WTC11 (cell line): ENCODE results near the gene NCS1. TPM values are rescaled to one million over a fixed set of nuclear protein-coding genes. Genes with fewer than 3 reads are reported as not detected.

Source experiments
- ATAC-seq: fragments of 200-7000 bp; cut with Tn5 transposase; 2 replicates; pipeline ENCODE4 v1.10.0; 2021; ENCODE audit warnings: mild to moderate bottlenecking, moderate library complexity
- CTCF ChIA-PET: fragments of 300-600 bp; sonication (Branson Sonifier 250); formaldehyde crosslinking; loops from one replicate; lab custom pipeline; 2021; ENCODE audit warnings: antibody characterized with exemption; lab: Charles Lee
- POLR2A ChIA-PET: fragments of 350-600 bp; sonication (Branson Sonifier 250); formaldehyde crosslinking; loops from one replicate; lab custom pipeline; 2021; ENCODE audit warnings: antibody characterized with exemption; lab: Charles Lee
- DNase-seq: peaks from one replicate; pipeline ENCODE4 v3.0.0; 2021; ENCODE audit warnings: low spot score
- H3K27ac Mint-ChIP-seq: 2 replicates; pipeline ENCODE4 v1.8.0; 2021; ENCODE audit warnings: mixed read lengths
- H3K27me3 Mint-ChIP-seq: 2 replicates; pipeline ENCODE4 v1.8.0; 2021; ENCODE audit warnings: low read depth, mild to moderate bottlenecking, moderate library complexity, mixed read lengths
- H3K36me3 Mint-ChIP-seq: 2 replicates; pipeline ENCODE4 v1.8.0; 2021; ENCODE audit warnings: mixed read lengths
- H3K4me1 Mint-ChIP-seq: 2 replicates; pipeline ENCODE4 v1.8.0; 2022; ENCODE audit warnings: mixed read lengths
- H3K4me3 Mint-ChIP-seq: 2 replicates; pipeline ENCODE4 v1.8.0; 2021; ENCODE audit warnings: mild to moderate bottlenecking, moderate library complexity, mixed read lengths
- H3K9me3 Mint-ChIP-seq: 2 replicates; pipeline ENCODE4 v1.8.0; 2021; ENCODE audit warnings: mixed read lengths
- CBFB ChIP-seq: sonication (generic); formaldehyde crosslinking; IDR thresholded peaks from 2 replicates; pipeline ENCODE4 v1.8.1; 2022; ENCODE audit warnings: mild to moderate bottlenecking, low read depth, missing genetic modification reagents
- ESRRA ChIP-seq: sonication (generic); formaldehyde crosslinking; IDR thresholded peaks from 2 replicates; pipeline ENCODE4 v1.8.1; 2022; ENCODE audit warnings: mild to moderate bottlenecking, missing genetic modification reagents, borderline replicate concordance
- FOXP1 ChIP-seq: sonication (generic); formaldehyde crosslinking; IDR thresholded peaks from 2 replicates; pipeline ENCODE4 v1.8.0; 2022; ENCODE audit warnings: missing genetic modification reagents, mild to moderate bottlenecking, moderate library complexity, borderline replicate concordance
- KAT7 ChIP-seq: sonication (generic); formaldehyde crosslinking; IDR thresholded peaks from 2 replicates; pipeline ENCODE4 v1.8.1; 2023; ENCODE audit warnings: missing genetic modification reagents, mild to moderate bottlenecking, borderline replicate concordance
- SP1 ChIP-seq: sonication (generic); formaldehyde crosslinking; conservative IDR thresholded peaks from 2 replicates; pipeline ENCODE4 v1.8.1; 2022; ENCODE audit warnings: missing genetic modification reagents
- TCF7 ChIP-seq: sonication (generic); formaldehyde crosslinking; IDR thresholded peaks from 2 replicates; pipeline ENCODE4 v1.8.0; 2022; ENCODE audit warnings: mild to moderate bottlenecking, low read depth, missing genetic modification reagents, moderate library complexity
- total RNA-seq: library from RNA; stranded (reverse); gene quantifications from 3 replicates; pipeline ENCODE4 v1.2.3, GENCODE V29; 2021
- TF ChIP-seq, protein P1 (sequence below): sonication (generic); formaldehyde crosslinking; IDR thresholded peaks from 2 replicates; pipeline ENCODE4 v1.8.0; 2022; ENCODE audit warnings: missing genetic modification reagents
- TF ChIP-seq, protein P2 (sequence below): sonication (generic); formaldehyde crosslinking; IDR thresholded peaks from 2 replicates; pipeline ENCODE4 v1.8.1; 2022; ENCODE audit warnings: low read depth, missing genetic modification reagents, borderline replicate concordance
- TF ChIP-seq, protein P3 (sequence below): sonication (generic); formaldehyde crosslinking; IDR thresholded peaks from 2 replicates; pipeline ENCODE4 v1.8.0; 2022; ENCODE audit warnings: mild to moderate bottlenecking, missing genetic modification reagents
- TF ChIP-seq, protein P4 (sequence below): sonication (generic); formaldehyde crosslinking; IDR thresholded peaks from 2 replicates; pipeline ENCODE4 v1.8.1; 2022; ENCODE audit warnings: missing genetic modification reagents, borderline replicate concordance
- TF ChIP-seq, protein P5 (sequence below): sonication (generic); formaldehyde crosslinking; conservative IDR thresholded peaks from 2 replicates; pipeline ENCODE4 v1.8.1; 2022; ENCODE audit warnings: mild to moderate bottlenecking, missing genetic modification reagents
- TF ChIP-seq, protein P6 (sequence below): sonication (generic); formaldehyde crosslinking; IDR thresholded peaks from 2 replicates; pipeline ENCODE4 v1.8.1; 2022; ENCODE audit warnings: low read depth, mild to moderate bottlenecking, moderate library complexity, missing genetic modification reagents, borderline replicate concordance
- TF ChIP-seq, protein P7 (sequence below): sonication (generic); formaldehyde crosslinking; IDR thresholded peaks from 2 replicates; pipeline ENCODE4 v1.8.1; 2023; ENCODE audit warnings: mild to moderate bottlenecking, missing genetic modification reagents

The NCS1 gene
- total RNA-seq, 1 experiment from 2014 or later = 32.4 TPM

DNA sequence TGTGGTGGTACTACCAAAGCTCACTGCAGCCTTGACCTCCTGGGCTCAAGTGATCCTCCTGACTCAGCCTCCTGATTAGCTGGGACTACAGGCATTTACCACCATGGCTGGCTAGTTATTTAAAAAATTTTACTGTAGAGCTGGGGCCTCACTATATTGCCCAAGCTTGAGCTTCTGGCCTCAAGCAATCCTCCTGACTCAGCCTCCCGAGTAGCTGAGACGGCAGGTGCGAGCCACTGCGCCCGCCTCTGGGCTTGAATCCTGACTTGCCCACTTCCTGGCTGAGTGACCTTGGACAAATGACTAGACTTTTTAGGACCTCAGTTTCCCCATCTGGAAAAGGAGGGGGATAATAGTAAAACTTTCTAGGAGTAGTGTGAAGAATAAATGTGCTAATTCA lies 32.1 kb downstream of the NCS1 start:
- Mint-ChIP-seq H3K4me1 (peaks cover 27% of the 10 kb centered on the region), H3K27ac (no peak overlapping the region), H3K9me3 (no peaks in the 10 kb centered on the region), H3K27me3 (no peaks in the 10 kb centered on the region; the same call in 1 of the 2 replicates), H3K4me3 (no peak overlapping the region), H3K36me3 (no peaks in the 10 kb centered on the region)
- no peak for TF ChIP-seq SP1 (CRISPR knock-in tag)
- no peak for TF ChIP-seq CBFB
- TF ChIP-seq, protein P1, sequence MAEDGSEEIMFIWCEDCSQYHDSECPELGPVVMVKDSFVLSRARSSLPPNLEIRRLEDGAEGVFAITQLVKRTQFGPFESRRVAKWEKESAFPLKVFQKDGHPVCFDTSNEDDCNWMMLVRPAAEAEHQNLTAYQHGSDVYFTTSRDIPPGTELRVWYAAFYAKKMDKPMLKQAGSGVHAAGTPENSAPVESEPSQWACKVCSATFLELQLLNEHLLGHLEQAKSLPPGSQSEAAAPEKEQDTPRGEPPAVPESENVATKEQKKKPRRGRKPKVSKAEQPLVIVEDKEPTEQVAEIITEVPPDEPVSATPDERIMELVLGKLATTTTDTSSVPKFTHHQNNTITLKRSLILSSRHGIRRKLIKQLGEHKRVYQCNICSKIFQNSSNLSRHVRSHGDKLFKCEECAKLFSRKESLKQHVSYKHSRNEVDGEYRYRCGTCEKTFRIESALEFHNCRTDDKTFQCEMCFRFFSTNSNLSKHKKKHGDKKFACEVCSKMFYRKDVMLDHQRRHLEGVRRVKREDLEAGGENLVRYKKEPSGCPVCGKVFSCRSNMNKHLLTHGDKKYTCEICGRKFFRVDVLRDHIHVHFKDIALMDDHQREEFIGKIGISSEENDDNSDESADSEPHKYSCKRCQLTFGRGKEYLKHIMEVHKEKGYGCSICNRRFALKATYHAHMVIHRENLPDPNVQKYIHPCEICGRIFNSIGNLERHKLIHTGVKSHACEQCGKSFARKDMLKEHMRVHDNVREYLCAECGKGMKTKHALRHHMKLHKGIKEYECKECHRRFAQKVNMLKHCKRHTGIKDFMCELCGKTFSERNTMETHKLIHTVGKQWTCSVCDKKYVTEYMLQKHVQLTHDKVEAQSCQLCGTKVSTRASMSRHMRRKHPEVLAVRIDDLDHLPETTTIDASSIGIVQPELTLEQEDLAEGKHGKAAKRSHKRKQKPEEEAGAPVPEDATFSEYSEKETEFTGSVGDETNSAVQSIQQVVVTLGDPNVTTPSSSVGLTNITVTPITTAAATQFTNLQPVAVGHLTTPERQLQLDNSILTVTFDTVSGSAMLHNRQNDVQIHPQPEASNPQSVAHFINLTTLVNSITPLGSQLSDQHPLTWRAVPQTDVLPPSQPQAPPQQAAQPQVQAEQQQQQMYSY (CRISPR knock-in tag) = no peak
- TF ChIP-seq, protein P2, sequence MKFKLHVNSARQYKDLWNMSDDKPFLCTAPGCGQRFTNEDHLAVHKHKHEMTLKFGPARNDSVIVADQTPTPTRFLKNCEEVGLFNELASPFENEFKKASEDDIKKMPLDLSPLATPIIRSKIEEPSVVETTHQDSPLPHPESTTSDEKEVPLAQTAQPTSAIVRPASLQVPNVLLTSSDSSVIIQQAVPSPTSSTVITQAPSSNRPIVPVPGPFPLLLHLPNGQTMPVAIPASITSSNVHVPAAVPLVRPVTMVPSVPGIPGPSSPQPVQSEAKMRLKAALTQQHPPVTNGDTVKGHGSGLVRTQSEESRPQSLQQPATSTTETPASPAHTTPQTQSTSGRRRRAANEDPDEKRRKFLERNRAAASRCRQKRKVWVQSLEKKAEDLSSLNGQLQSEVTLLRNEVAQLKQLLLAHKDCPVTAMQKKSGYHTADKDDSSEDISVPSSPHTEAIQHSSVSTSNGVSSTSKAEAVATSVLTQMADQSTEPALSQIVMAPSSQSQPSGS (CRISPR knock-in tag) = no peak
- no peak for TF ChIP-seq KAT7 (CRISPR knock-in tag)
- no peak for TF ChIP-seq ESRRA (CRISPR knock-in tag)
- TF ChIP-seq, protein P3, sequence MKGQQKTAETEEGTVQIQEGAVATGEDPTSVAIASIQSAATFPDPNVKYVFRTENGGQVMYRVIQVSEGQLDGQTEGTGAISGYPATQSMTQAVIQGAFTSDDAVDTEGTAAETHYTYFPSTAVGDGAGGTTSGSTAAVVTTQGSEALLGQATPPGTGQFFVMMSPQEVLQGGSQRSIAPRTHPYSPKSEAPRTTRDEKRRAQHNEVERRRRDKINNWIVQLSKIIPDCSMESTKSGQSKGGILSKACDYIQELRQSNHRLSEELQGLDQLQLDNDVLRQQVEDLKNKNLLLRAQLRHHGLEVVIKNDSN (CRISPR knock-in tag) = no peak
- TF ChIP-seq, protein P4, sequence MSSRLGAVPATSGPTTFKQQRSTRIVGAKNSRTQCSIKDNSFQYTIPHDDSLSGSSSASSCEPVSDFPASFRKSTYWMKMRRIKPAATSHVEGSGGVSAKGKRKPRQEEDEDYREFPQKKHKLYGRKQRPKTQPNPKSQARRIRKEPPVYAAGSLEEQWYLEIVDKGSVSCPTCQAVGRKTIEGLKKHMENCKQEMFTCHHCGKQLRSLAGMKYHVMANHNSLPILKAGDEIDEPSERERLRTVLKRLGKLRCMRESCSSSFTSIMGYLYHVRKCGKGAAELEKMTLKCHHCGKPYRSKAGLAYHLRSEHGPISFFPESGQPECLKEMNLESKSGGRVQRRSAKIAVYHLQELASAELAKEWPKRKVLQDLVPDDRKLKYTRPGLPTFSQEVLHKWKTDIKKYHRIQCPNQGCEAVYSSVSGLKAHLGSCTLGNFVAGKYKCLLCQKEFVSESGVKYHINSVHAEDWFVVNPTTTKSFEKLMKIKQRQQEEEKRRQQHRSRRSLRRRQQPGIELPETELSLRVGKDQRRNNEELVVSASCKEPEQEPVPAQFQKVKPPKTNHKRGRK (CRISPR knock-in tag) = no peak
- TF ChIP-seq, protein P5, sequence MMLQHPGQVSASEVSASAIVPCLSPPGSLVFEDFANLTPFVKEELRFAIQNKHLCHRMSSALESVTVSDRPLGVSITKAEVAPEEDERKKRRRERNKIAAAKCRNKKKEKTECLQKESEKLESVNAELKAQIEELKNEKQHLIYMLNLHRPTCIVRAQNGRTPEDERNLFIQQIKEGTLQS (CRISPR knock-in tag) = no peak
- TF ChIP-seq, protein P6, sequence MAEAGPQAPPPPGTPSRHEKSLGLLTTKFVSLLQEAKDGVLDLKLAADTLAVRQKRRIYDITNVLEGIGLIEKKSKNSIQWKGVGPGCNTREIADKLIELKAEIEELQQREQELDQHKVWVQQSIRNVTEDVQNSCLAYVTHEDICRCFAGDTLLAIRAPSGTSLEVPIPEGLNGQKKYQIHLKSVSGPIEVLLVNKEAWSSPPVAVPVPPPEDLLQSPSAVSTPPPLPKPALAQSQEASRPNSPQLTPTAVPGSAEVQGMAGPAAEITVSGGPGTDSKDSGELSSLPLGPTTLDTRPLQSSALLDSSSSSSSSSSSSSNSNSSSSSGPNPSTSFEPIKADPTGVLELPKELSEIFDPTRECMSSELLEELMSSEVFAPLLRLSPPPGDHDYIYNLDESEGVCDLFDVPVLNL (CRISPR knock-in tag) = no peak
- TF ChIP-seq, protein P7, sequence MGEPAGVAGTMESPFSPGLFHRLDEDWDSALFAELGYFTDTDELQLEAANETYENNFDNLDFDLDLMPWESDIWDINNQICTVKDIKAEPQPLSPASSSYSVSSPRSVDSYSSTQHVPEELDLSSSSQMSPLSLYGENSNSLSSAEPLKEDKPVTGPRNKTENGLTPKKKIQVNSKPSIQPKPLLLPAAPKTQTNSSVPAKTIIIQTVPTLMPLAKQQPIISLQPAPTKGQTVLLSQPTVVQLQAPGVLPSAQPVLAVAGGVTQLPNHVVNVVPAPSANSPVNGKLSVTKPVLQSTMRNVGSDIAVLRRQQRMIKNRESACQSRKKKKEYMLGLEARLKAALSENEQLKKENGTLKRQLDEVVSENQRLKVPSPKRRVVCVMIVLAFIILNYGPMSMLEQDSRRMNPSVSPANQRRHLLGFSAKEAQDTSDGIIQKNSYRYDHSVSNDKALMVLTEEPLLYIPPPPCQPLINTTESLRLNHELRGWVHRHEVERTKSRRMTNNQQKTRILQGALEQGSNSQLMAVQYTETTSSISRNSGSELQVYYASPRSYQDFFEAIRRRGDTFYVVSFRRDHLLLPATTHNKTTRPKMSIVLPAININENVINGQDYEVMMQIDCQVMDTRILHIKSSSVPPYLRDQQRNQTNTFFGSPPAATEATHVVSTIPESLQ (CRISPR knock-in tag) = no peak
- no peak for TF ChIP-seq FOXP1 (CRISPR knock-in tag)
- TF ChIP-seq TCF7 (CRISPR knock-in tag) = no peak
- ChIA-PET POLR2A (no interaction called here), CTCF (interaction anchor here (1.6 to 1.7 kb wide), 2 partner anchors 17 to 32 kb away, joined by 6 to 8 read pairs; no protein-coding TSS in a partner anchor)
- no peak for DNase-seq
- no peak for ATAC-seq
